Measurements from ENCODE around the gene TACC3.
"Not testable (repeated sequence)": the region's sequence is repeated elsewhere in the genome, so short reads cannot be mapped to it uniquely, and the experiment has no call there.

Gene TACC3

GRCh38 chr4:1721003-1721665 lies at the start of gene TACC3, which contains the start of gene TMEM129:
Gene TACC3 (plus strand): TSS chr4:1721521. CDS start chr4:1723422, 1,901 bp downstream.
Gene TMEM129 (minus strand): TSS chr4:1721323. CDS start chr4:1720837, 486 bp downstream.
- peak; percentile 90 for DNase-seq (ENCODE audit: low read depth)

- no peak for DNase-seq (ENCODE audit: low read depth)
Observed at GRCh38 chr4:1673671-1674070, 47.6 kb upstream of the TACC3 start.

GRCh38 chr4:1674682-1675081 lies 46.6 kb upstream of the TACC3 start:
- DNase-seq (ENCODE audit: low read depth) = no peak

- DNase-seq (ENCODE audit: low read depth) = no peak
Observed at GRCh38 chr4:1675136-1675801, 46.1 kb upstream of the TACC3 start.

- DNase-seq (ENCODE audit: low read depth) = no peak
Observed at GRCh38 chr4:1675802-1676137, 45.6 kb upstream of the TACC3 start.

- DNase-seq (ENCODE audit: low read depth) = no peak
Observed at GRCh38 chr4:1676605-1677525, 44.5 kb upstream of the TACC3 start.

GRCh38 chr4:1678244-1678643 lies 43.1 kb upstream of the TACC3 start:
- DNase-seq (ENCODE audit: low read depth) = no peak

GRCh38 chr4:1682860-1683259 lies 38.5 kb upstream of the TACC3 start:
- no peak for DNase-seq (ENCODE audit: low read depth)

GRCh38 chr4:1683261-1683735 lies 38.0 kb upstream of the TACC3 start:
- DNase-seq (ENCODE audit: low read depth) = peak; percentile 8

- peak; percentile 87 for DNase-seq (ENCODE audit: low read depth)
Observed at GRCh38 chr4:1683736-1684505, 37.4 kb upstream of the TACC3 start, which contains the start of gene FAM53A. Gene FAM53A (minus strand): TSS chr4:1684313. CDS start chr4:1668741, 15,572 bp downstream.

GRCh38 chr4:1684506-1685234 lies 36.7 kb upstream of the TACC3 start:
- DNase-seq (ENCODE audit: low read depth) = no peak

GRCh38 chr4:1685235-1686150 lies 35.8 kb upstream of the TACC3 start:
- DNase-seq (ENCODE audit: low read depth) = no peak

GRCh38 chr4:1686440-1687036 lies 34.8 kb upstream of the TACC3 start:
- DNase-seq (ENCODE audit: low read depth) = no peak

GRCh38 chr4:1690698-1691097 lies 30.6 kb upstream of the TACC3 start:
- no peak for DNase-seq (ENCODE audit: low read depth)

GRCh38 chr4:1691737-1692373 lies 29.5 kb upstream of the TACC3 start:
- no peak for DNase-seq (ENCODE audit: low read depth)

GRCh38 chr4:1693131-1693896 lies 28.0 kb upstream of the TACC3 start:
- DNase-seq (ENCODE audit: low read depth) = peak; percentile 66

- no peak for DNase-seq (ENCODE audit: low read depth)
Observed at GRCh38 chr4:1695913-1696312, 25.4 kb upstream of the TACC3 start.

- DNase-seq (ENCODE audit: low read depth) = not testable (repeated sequence)
Observed at GRCh38 chr4:1701671-1702070, 19.6 kb upstream of the TACC3 start.

Measured in stimulated activated CD4-positive, alpha-beta T cell treated with anti-CD3 and anti-CD28 coated beads, Interleukin-2, amount 100 ng/mL, for 4 hours (primary cell).